ENCODE results near the gene GAL3ST3.
A peak's percentile ranks its signal among the peaks of the same experiment; 100 is the strongest.
"Not testable (repeated sequence)": the region's sequence is repeated elsewhere in the genome, so short reads cannot be mapped to it uniquely, and the experiment has no call there.

The GAL3ST3 gene

DNA sequence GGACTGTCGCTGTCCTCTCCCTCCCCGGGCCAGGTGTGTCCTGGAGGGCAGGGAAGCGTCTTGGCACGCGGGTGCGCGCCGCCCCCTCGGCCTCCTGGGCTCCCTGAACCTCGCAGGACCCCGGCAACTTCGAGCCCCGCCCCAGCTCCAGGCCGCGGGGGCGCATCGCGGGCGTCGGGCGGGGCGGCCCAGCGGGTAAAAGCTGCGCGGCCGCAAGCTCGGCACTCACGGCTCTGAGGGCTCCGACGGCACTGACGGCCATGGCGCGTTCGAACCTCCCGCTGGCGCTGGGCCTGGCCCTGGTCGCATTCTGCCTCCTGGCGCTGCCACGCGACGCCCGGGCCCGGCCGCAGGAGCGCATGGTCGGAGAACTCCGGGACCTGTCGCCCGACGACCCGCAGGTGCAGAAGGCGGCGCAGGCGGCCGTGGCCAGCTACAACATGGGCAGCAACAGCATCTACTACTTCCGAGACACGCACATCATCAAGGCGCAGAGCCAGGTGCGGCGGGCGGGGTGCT is 37.1 kb downstream of the GAL3ST3 start, which contains the start of gene CST6:
TSS of gene CST6 (plus strand) at position 224 of the 519 bp plus-strand sequence. CDS start at position 261, 37 bp downstream.
- no peak for DNase-seq

- DNase-seq, result no peak
These were observed 37.6 kb downstream of the GAL3ST3 start for GRCh38 chr11:66011239-66011784.

GRCh38 chr11:66010036-66010435 is 38.9 kb downstream of the GAL3ST3 start:
- DNase-seq, result not testable (repeated sequence)

DNA sequence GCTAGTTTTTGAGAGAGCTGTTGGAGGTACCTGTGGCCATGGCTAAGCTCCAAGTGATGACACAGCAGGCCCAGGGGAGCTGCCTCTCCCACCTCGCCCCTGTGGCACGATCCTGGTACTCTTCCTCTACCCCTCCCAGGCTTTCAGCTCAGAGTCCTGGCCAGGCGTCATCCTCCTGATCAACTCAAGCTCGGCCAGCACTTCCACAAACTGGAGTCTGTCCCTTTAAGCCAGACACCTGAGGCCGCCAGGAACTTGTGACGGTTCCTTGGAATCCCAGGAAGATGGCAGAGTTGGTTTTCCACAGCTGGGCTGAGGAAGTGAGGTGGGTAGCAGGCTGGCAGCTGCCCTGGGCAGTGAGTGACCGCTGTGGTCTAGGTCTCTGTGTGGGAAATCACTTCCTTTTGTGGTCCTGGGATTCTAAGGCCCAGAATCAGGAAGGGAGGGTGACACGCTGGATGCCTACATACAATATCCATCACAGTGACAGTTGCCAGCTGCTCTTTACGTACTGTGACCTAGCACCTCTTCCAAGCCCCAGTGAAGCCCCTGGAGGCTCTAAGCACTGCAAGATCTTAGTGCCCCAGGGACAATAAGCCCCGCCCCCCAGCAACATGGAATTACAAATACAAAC is 40.4 kb downstream of the GAL3ST3 start:
- no peak for DNase-seq

GRCh38 chr11:66008095-66008467 is 40.9 kb downstream of the GAL3ST3 start:
- DNase-seq, result no peak

GRCh38 chr11:66007201-66007634 is 41.7 kb downstream of the GAL3ST3 start:
- no peak for DNase-seq

DNA sequence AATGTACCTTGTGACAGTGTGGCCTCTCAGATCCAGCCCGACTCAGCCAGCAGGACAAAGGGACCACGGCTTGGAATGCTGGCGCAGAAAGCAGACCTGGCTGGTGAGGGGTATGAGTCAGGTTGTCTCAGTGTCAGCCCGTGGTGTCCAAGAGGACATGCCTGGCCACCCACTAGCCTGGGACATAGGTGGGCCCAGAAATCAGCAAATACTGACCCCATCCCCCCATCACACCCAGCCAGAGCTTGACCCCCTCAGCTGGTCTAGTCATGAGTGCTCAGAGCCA is 42.1 kb downstream of the GAL3ST3 start:
- DNase-seq, result no peak

DNA sequence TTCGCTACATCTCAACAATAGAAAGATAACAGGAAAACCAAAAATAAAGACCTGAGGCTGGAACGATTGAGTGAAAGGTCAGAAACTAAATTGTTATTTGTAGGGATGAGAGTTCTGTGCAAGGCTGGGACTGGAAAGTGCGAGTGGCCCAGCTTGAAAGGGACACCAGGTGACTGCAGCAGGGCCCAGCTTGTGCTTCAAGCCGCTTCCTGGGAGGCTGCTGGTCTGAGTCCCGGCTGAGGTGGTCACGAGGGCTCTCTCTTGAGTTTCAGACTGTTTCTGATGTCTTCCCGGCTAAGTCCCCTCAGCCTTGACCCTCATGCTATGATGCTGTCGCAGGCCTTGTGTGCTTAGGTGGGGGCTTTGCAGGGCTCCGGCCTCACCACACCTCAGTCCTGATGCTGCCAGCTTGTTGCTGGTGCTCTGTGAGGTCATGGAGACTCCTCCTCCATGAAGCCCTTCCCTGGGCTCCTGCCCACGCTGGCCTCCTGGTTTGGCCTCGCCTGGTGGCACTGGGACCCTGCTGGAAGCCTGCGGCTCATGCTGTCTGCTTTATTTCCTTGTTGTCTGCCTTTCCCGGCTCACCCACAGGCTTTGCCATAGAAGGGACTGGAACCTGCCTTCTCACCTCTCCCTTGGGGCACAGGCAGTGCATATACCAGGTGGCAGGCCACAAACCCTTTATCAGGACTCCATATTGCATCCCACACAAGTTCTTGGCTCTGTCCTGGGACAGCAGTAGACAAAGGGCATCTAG is 42.6 kb downstream of the GAL3ST3 start:
- no peak for DNase-seq

DNA sequence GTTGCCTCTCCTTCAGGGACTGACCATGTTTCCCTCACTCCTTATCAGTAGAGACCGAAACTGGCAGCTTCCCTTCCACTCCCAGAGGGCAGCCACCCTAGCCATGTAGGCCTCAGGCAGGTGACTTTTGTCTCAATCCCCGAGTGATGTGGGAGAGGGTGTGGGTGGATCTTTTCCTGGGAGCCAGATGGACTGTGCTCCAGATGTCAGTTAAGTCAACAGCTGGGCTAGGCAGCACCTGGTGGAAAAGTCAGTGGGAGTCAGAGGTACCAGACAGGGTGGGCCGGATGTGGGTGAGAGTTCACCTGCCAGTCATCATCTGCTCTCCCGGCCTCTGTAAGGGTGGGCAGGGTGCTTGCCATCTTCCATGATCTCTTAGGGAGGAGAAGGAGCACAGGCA is 44.8 kb downstream of the GAL3ST3 start:
- DNase-seq, result no peak

DNA sequence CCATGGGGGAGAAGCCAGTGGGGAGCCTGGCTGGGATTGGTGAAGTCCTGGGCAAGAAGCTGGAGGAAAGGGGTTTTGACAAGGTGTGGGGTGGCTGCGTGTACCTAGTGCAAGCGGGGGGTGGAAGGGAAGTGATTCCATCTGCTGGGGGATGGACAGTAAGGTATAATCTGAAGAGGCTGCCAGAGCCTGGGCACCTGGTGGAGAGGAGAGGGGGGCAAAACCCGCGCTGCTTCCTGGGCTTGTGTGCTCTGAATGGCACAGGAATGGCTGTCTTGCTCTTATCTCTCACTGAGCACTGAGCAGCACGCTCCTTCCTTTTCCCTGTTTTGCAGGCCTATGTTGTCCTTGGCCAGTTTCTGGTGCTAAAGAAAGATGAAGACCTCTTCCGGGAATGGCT is 45.7 kb downstream of the GAL3ST3 start:
- DNase-seq, result no peak

- no peak for DNase-seq
These were observed 46.2 kb downstream of the GAL3ST3 start for GRCh38 chr11:66002648-66003225.

GRCh38 chr11:66001942-66002647 is 46.9 kb downstream of the GAL3ST3 start, which contains the start of the genes BANF1 and EIF1AD:
TSS of gene BANF1 (plus strand) at chr11:66002503. CDS start at chr11:66003251, 748 bp downstream.
TSS of gene EIF1AD (minus strand) at chr11:66002157. CDS start at chr11:66000389, 1,768 bp downstream.
- peak; percentile 92 for DNase-seq

DNA sequence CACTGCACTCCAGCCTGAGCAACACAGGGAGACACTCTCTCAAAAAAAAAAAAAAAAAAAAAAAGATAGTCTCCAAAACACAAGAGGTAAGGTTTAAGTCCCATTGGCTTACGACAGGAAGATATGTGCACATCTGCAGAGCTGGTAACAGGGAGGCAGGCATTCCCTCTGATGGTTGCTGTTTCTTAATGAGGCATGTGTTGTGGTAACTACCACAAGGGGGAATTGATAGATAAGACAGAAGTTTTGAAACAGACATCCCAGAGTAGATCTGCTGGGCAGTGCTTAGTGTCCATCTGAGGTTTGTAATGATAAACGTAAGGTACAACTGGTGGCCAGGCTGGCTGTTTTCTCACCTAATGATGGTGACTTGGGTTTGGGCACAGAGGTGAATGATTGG is 51.7 kb downstream of the GAL3ST3 start:
- no peak for DNase-seq

- DNase-seq, result no peak
These were observed 56.9 kb downstream of the GAL3ST3 start for GRCh38 chr11:65992056-65992455.

Data from activated effector memory CD4-positive, alpha-beta T cell treated with Interleukin-2 at 50 U/mL for 16 hours (primary cell).